RWPE2 (cell line): ENCODE data around the gene CMSS1.

Source experiments
- ATAC-seq: fragments of 200-7000 bp; cut with Tn5 transposase; 3 replicates; pipeline ENCODE4 v1.9.1; 2021; ENCODE audit warnings: low read depth
- DNase-seq: peaks from one replicate; pipeline ENCODE4 v3.0.0-alpha.2; 2020; ENCODE audit warnings: low spot score
- H3K27ac ChIP-seq: fragments of 450-650 bp; 2 replicates; pipeline ENCODE4 v1.5.1; 2017; ENCODE audit warnings: mild to moderate bottlenecking; ENCODE audit not compliant: poor library complexity, severe bottlenecking
- H3K27me3 ChIP-seq: fragments of 250-450 bp; sonication (Bioruptor Pico); 2 replicates; pipeline ENCODE4 v1.5.1; 2021; ENCODE audit warnings: mild to moderate bottlenecking, moderate library complexity; ENCODE audit not compliant: insufficient read depth, poor library complexity, severe bottlenecking
- H3K36me3 ChIP-seq: fragments of 250-450 bp; sonication (Bioruptor Pico); 2 replicates; pipeline ENCODE4 v1.5.1; 2020; ENCODE audit warnings: low read depth, mild to moderate bottlenecking, moderate library complexity
- H3K4me1 ChIP-seq: fragments of 250-450 bp; sonication (Bioruptor Pico); 2 replicates; pipeline ENCODE4 v1.5.1; 2021; ENCODE audit warnings: mild to moderate bottlenecking, moderate library complexity; ENCODE audit not compliant: insufficient read depth, poor library complexity, severe bottlenecking
- H3K4me3 ChIP-seq: fragments of 250-450 bp; sonication (Bioruptor Pico); 2 replicates; pipeline ENCODE4 v1.5.1; 2021; ENCODE audit warnings: mild to moderate bottlenecking, moderate library complexity; ENCODE audit not compliant: severe bottlenecking
- H3K9me3 ChIP-seq: fragments of 250-450 bp; sonication (Bioruptor Pico); 2 replicates; pipeline ENCODE4 v1.5.1; 2021; ENCODE audit warnings: mild to moderate bottlenecking, moderate library complexity; ENCODE audit not compliant: severe bottlenecking
- CTCF ChIP-seq: fragments of 450-650 bp; IDR thresholded peaks from one replicate; pipeline ENCODE4 v1.5.1; 2017; ENCODE audit warnings: mild to moderate bottlenecking, moderate library complexity; ENCODE audit not compliant: poor library complexity, severe bottlenecking

CMSS1 gene

GRCh38 chr3:99846477-99847160 lies 29.0 kb downstream of the CMSS1 start:
- ATAC-seq, result no peak
- H3K9me3 ChIP-seq, result no peaks in the 10 kb centered on the region
- H3K36me3 ChIP-seq, result no peaks in the 10 kb centered on the region
- no peaks in the 10 kb centered on the region for H3K27me3 ChIP-seq
- DNase-seq, result no peak
- no peak overlapping the region for H3K27ac ChIP-seq
- TF ChIP-seq CTCF, result no peak
- peaks cover 4% of the 10 kb centered on the region for H3K4me1 ChIP-seq
- H3K4me3 ChIP-seq, result no peak overlapping the region

GRCh38 chr3:99848433-99848832 lies 30.8 kb downstream of the CMSS1 start:
- Histone ChIP-seq H3K27me3 (no peaks in the 10 kb centered on the region), H3K27ac (no peak overlapping the region), H3K4me3 (no peak overlapping the region), H3K9me3 (no peaks in the 10 kb centered on the region), H3K4me1 (no peaks in the 10 kb centered on the region), H3K36me3 (no peaks in the 10 kb centered on the region)
- no peak for DNase-seq
- TF ChIP-seq CTCF, result no peak
- no peak for ATAC-seq

- TF ChIP-seq CTCF, result no peak
- DNase-seq (no peak), ATAC-seq (no peak)
- Histone ChIP-seq H3K27ac (no peak overlapping the region), H3K27me3 (no peaks in the 10 kb centered on the region), H3K9me3 (no peaks in the 10 kb centered on the region), H3K36me3 (no peaks in the 10 kb centered on the region), H3K4me1 (no peaks in the 10 kb centered on the region), H3K4me3 (no peak overlapping the region)
Observed at GRCh38 chr3:99850608-99851007, 32.9 kb downstream of the CMSS1 start.

- Histone ChIP-seq H3K27ac (no peak overlapping the region), H3K36me3 (no peaks in the 10 kb centered on the region), H3K9me3 (no peaks in the 10 kb centered on the region), H3K4me1 (no peaks in the 10 kb centered on the region), H3K27me3 (no peaks in the 10 kb centered on the region), H3K4me3 (no peak overlapping the region)
- DNase-seq (no peak), ATAC-seq (no peak)
- no peak for TF ChIP-seq CTCF
Observed at GRCh38 chr3:99851955-99852354, 34.3 kb downstream of the CMSS1 start.

- no peak overlapping the region for H3K27ac ChIP-seq
- ATAC-seq, result no peak
- no peaks in the 10 kb centered on the region for H3K27me3 ChIP-seq
- no peaks in the 10 kb centered on the region for H3K4me1 ChIP-seq
- no peak for TF ChIP-seq CTCF
- H3K36me3 ChIP-seq, result no peaks in the 10 kb centered on the region
- H3K9me3 ChIP-seq, result no peaks in the 10 kb centered on the region
- DNase-seq, result no peak
- H3K4me3 ChIP-seq, result no peak overlapping the region
Observed at GRCh38 chr3:99852851-99853250, 35.2 kb downstream of the CMSS1 start.
